ENCODE data around the gene NUDC. TPM values are rescaled to one million over a fixed set of nuclear protein-coding genes. Genes with fewer than 3 reads are reported as not detected.
A peak's percentile ranks its signal among the peaks of the same experiment; 100 is the strongest.
"Not testable (repeated sequence)": the region's sequence is repeated elsewhere in the genome, so short reads cannot be mapped to it uniquely, and the experiment has no call there.

The NUDC gene
- total and polyA plus RNA-seq, 2 donors from 2014 or later, result 61.5 to 112 TPM

- TF ChIP-seq CTCF (IDR thresholded peaks at IDR 0.05; ENCODE audit: borderline replicate concordance, extremely low read depth, insufficient read depth), result no peak
- Histone ChIP-seq H3K27ac (ENCODE audit: low read depth in 2 of 2, low read length in 2 of 2) (no peak overlapping the region), H3K27me3 (ENCODE audit: control insufficient read depth, insufficient read depth, low read length) (no peaks in the 10 kb centered on the region), H3K4me3 (ENCODE audit: low read length in 3 of 3) (no peak overlapping the region), H3K9ac (ENCODE audit: low read length in 3 of 3) (no peak overlapping the region), H3K9me3 (ENCODE audit: control insufficient read depth in 2 of 3, insufficient read depth in 1 of 3, low read length in 3 of 3) (no peaks in the 10 kb centered on the region), H3K36me3 (ENCODE audit: control insufficient read depth in 2 of 3, insufficient read depth in 3 of 3, low read length in 3 of 3) (no peaks in the 10 kb centered on the region), H3K4me1 (ENCODE audit: control insufficient read depth in 2 of 3, insufficient read depth in 2 of 3, low read depth in 1 of 3, low read length in 3 of 3) (peaks cover 0 to 2% (median 0%) of the 10 kb centered on the region in 3 donors)
- DNase-seq, result peak in 1 of 5 donors; percentile 48
- no peak for FAIRE-seq
- intact Hi-C loops (cut with DNase I), result no loop called here
These were observed 65.1 kb downstream of the NUDC start for GRCh38 chr1:26986658-26987057.

GRCh38 chr1:26989403-26990109, 68.0 kb downstream of the NUDC start:
- H3K36me3 ChIP-seq (ENCODE audit: control insufficient read depth in 2 of 3, insufficient read depth in 3 of 3, low read length in 3 of 3); H3K27me3 ChIP-seq (ENCODE audit: control insufficient read depth, insufficient read depth, low read length); H3K4me1 ChIP-seq (ENCODE audit: control insufficient read depth in 2 of 3, insufficient read depth in 2 of 3, low read depth in 1 of 3, low read length in 3 of 3); H3K4me3 ChIP-seq (ENCODE audit: low read length in 3 of 3); H3K9me3 ChIP-seq (ENCODE audit: control insufficient read depth in 2 of 3, insufficient read depth in 1 of 3, low read length in 3 of 3); DNase-seq; intact Hi-C loops (cut with DNase I); H3K27ac ChIP-seq (ENCODE audit: low read depth in 2 of 2, low read length in 2 of 2); FAIRE-seq; H3K9ac ChIP-seq (ENCODE audit: low read length in 3 of 3): not testable (repeated sequence)

- peak in 1 of 5 donors; percentile 51 for DNase-seq
- intact Hi-C loops (cut with DNase I), result no loop called here
- Histone ChIP-seq H3K27me3 (ENCODE audit: control insufficient read depth, insufficient read depth, low read length) (peaks cover 13% of the 10 kb centered on the region), H3K27ac (ENCODE audit: low read depth in 2 of 2, low read length in 2 of 2) (no peak overlapping the region), H3K9ac (ENCODE audit: low read length in 3 of 3) (no peak overlapping the region), H3K36me3 (ENCODE audit: control insufficient read depth in 2 of 3, insufficient read depth in 3 of 3, low read length in 3 of 3) (no peaks in the 10 kb centered on the region), H3K4me3 (ENCODE audit: low read length in 3 of 3) (no peak overlapping the region), H3K4me1 (ENCODE audit: control insufficient read depth in 2 of 3, insufficient read depth in 2 of 3, low read depth in 1 of 3, low read length in 3 of 3) (peaks cover 0 to 10% (median 0%) of the 10 kb centered on the region in 3 donors), H3K9me3 (ENCODE audit: control insufficient read depth in 2 of 3, insufficient read depth in 1 of 3, low read length in 3 of 3) (no peaks in the 10 kb centered on the region)
- no peak for FAIRE-seq
- no peak for TF ChIP-seq CTCF (IDR thresholded peaks at IDR 0.05; ENCODE audit: borderline replicate concordance, extremely low read depth, insufficient read depth)
These were observed 70.0 kb downstream of the NUDC start for GRCh38 chr1:26991310-26992116.

All from kidney (tissue), 14 donors.